GM12873 (cell line): ENCODE measurements around the gene CNTN4.

Experiments used
- TF ChIP-seq, protein P1 (sequence below): IDR thresholded peaks from 2 replicates; pipeline ENCODE4 v1.5.1; 2012; ENCODE audit warnings: low read depth, mild to moderate bottlenecking, moderate library complexity, low read length, control low read depth; ENCODE audit not compliant: insufficient read depth; ENCODE audit errors: missing control alignments

The CNTN4 gene

DNA sequence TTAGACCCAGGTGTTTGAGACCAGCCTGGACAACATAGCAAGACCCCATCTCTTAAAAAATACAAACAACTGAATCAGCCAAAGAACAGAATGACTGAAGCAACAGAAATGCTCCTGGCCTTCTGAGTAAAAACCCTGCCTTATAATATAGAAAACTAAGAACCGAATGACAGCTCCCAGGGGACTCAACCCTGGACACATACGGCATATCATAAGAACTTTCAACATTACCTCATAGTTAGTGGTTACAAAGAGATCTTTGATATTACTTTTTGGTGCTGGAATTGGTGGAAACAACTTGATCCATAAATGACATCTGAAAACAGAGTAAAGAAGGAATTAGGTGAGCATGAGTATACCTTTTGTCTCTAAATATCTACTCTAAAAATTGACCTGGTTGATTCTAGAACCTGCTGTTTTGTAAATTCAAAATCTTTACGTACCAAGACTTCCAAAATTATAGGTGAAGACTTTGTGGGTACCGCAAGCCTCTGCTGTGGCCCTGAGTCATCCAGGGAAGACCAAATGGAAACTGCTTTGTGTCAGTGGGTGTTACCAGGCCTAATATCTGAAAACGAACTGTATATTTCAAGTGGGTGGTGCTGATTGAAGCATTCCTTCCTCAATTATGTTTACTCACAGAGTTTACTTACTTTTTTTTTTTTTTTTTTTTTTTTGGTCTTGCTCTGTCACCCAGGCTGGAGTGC lies 976.0 kb downstream of the CNTN4 start:
- TF ChIP-seq, protein P1, sequence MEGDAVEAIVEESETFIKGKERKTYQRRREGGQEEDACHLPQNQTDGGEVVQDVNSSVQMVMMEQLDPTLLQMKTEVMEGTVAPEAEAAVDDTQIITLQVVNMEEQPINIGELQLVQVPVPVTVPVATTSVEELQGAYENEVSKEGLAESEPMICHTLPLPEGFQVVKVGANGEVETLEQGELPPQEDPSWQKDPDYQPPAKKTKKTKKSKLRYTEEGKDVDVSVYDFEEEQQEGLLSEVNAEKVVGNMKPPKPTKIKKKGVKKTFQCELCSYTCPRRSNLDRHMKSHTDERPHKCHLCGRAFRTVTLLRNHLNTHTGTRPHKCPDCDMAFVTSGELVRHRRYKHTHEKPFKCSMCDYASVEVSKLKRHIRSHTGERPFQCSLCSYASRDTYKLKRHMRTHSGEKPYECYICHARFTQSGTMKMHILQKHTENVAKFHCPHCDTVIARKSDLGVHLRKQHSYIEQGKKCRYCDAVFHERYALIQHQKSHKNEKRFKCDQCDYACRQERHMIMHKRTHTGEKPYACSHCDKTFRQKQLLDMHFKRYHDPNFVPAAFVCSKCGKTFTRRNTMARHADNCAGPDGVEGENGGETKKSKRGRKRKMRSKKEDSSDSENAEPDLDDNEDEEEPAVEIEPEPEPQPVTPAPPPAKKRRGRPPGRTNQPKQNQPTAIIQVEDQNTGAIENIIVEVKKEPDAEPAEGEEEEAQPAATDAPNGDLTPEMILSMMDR: no peak

DNA sequence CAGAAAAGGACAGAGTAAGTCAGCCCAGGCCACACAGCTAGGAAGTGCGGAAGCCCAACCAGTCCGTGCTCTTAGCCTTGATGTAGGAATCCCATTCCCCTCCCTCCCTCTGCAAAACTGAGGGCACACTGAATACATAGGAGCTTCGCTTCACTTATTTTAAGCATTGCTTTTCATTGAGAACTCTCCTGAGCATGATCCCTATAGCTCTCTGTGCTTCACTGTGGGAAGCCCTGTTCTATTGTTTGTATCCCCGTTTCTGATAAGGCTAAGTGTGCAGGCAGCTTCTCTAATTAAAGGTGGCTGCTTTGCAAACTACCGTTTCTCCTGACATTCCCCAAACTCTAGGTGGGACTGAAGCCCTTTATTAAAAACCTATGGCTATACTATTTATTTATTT lies 981.6 kb downstream of the CNTN4 start:
- TF ChIP-seq, protein P1: no peak

DNA sequence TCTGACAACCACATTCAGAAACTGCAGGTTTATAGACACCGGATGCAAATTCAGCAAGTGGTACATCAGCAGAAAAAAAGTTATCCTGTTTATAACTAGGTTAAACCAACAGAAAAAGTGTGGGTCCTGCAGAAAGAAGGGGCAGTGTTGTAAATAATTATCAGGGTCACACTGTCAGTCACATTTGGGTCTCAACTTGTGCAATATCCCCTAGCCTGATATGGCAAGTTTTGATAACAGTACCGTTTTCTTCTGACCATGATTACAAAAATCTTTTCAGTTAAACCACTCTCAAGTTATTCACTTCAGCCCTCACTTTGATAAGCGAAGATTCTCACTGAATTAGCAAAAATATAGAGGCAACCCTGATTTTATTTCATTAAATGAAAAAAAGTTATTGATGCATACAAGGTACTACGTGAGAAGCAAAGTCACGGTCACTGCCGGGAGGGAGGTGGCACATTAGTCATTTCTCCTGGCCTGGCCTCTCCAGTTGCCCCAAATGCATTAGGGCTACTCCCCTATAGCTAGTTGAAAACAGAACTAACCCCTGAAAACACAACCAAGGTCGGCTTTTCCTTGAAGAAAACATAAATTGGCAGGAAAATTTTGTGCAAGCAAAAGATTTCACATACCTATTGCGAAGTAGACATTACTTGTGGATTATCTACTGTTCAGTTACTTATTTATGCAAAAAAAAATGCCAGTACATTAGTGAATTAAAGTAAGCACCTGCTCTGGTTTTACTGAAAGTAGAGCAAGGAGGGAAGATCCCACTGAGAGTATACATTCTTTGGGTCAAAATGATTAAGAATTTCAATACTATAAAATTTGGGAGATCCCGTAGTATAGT lies 982.9 kb downstream of the CNTN4 start:
- TF ChIP-seq, protein P1: no peak

DNA sequence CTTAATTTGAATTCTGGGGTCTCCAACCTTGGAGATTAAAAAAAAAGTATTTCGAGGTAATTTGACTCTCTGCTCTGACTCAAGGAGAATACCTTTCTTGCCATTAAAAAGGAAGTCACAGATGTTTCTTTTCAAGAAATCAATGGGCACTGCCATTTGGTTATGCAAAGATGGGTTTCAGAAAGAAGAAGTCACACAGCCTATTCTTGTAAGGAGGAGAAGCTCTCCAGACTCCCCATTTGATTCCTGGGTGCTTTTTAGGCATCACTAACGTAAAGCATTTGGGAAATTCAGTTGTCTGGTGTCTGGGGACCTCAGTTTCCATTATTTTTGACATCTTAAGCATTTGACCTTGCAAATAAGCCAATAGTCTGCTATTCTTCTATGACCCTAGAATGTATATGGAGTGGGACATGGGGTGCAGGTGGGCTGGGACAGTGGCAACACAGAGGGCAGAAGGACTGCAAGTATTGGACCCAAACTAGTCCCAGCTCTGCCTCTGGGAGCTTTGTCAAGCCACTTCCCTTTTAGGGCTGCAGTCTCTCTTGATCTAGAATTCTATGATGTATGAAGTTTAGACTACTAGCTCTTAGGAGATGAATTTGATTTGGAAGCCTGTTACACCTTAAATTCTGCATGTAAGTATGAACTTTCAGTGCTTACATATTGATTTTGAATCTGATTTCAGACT lies 983.7 kb downstream of the CNTN4 start:
- TF ChIP-seq, protein P1: no peak

DNA sequence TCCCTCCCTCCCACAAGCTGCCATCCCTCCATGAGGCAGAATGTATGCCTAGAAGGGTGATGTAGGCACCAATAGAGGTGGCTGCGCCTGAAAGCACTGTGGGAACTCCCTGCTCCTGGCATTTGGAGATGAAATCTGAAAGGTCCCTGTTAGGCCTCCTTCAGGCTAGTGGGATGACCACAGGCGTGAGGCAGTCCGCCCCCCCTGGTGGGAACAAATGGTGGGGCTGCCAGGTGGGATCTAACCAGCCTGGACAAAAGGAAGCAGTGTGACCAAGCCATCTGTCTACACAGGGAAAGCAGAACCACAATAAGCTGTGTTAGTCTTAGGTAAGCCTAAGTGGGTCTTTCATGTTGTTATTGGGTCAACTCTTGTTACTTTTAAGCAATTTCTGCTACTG lies 986.2 kb downstream of the CNTN4 start:
- TF ChIP-seq, protein P1: peak; percentile 46

DNA sequence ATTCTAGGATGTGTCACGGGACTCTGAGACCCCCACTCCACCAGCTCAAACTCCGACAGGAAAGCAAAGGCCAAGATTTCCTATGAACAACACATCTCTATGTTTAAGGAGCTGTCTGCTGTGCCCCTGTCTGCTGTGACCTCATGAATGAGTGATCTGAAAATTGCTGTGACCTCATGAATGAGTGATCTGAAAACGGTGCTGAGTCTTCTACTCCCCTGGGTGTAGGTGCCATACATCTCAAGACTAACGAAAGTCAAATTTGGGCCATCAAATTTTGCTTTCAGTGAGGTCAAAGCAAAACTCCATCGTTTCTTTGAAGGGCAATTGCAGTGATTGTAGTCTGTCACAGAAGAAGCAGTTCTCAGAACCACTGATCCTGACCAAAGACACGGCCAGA lies 987.1 kb downstream of the CNTN4 start:
- TF ChIP-seq, protein P1: no peak

DNA sequence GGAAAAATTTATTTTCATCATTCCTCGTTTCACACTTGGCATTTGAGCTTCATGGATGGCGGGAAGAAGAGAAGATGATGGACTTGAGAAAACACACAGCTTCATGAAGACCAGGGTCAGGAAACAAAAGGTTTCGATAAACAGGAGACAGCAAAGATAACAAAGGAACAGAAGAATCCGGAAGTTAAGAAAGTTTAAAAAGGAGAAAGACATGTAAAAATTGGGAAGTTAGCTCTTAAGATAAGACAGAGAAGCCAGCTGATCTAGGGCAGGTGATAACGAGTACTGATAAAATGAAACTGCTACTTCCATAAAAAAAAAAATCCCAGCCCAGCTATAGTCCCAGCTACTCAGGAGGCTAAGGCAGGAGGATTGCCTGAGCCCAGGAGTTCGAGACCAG lies 987.6 kb downstream of the CNTN4 start:
- TF ChIP-seq, protein P1: no peak
